CD4-positive, alpha-beta T cell (primary cell): ENCODE data around the gene BICC1. TPM values are rescaled to one million over a fixed set of nuclear protein-coding genes. Genes with fewer than 3 reads are reported as not detected.

ENCODE experiments used
- ATAC-seq: fragments of 200-7000 bp; cut with Tn5 transposase; one replicate; pipeline ENCODE4 v1.10.0; 2022; ENCODE audit warnings: mild to moderate bottlenecking; ENCODE audit not compliant: poor library complexity
- CTCF ChIA-PET: fragments of 350-600 bp; sonication (Branson Sonifier 250); formaldehyde crosslinking; loops from one replicate; lab custom pipeline; 2021; ENCODE audit warnings: antibody characterized with exemption, inconsistent platforms; lab: Charles Lee
- POLR2A ChIA-PET: fragments of 350-600 bp; sonication (Branson Sonifier 250); formaldehyde crosslinking; loops from one replicate; lab custom pipeline; 2021; ENCODE audit warnings: antibody characterized with exemption, inconsistent platforms; lab: Charles Lee
- DNase-seq, 14 experiments: peaks; one replicate each; pipeline ENCODE4 v3.0.0-alpha.2; 2013 to 2020; ENCODE audit warnings: mixed read lengths in 2 of 14
- H3K27ac ChIP-seq, 2 donors: one replicate each; pipeline versions ENCODE4 v1.5.1 to v1.7.0; 2013; ENCODE audit warnings: low read length in 2 of 2, low read depth in 1 of 2, mild to moderate bottlenecking in 1 of 2
- H3K27me3 ChIP-seq, 2 experiments: 1 replicate in 1 of 2; 2 replicates in 1 of 2; pipeline versions ENCODE4 v1.6.1 to v1.7.0; 2013; ENCODE audit warnings: low read length in 2 of 2, control low read depth in 1 of 2, mild to moderate bottlenecking in 1 of 2, moderate library complexity in 1 of 2; ENCODE audit not compliant: insufficient read depth in 2 of 2, control insufficient read depth in 1 of 2
- H3K36me3 ChIP-seq: one replicate; pipeline ENCODE4 v1.6.1; 2013; ENCODE audit warnings: low read length, control low read depth; ENCODE audit not compliant: insufficient read depth
- H3K4me1 ChIP-seq: one replicate; pipeline ENCODE4 v1.6.1; 2013; ENCODE audit warnings: low read length, control low read depth; ENCODE audit not compliant: insufficient read depth
- H3K4me3 ChIP-seq: one replicate; pipeline ENCODE4 v1.5.1; 2013; ENCODE audit warnings: mild to moderate bottlenecking, low read length, moderate library complexity
- H3K9me3 ChIP-seq, 2 experiments: 1 replicate in 1 of 2; 2 replicates in 1 of 2; pipeline versions ENCODE4 v1.6.1 to v1.7.0; 2013; ENCODE audit warnings: low read length in 2 of 2, mild to moderate bottlenecking in 2 of 2, control low read depth in 1 of 2, moderate library complexity in 1 of 2; ENCODE audit not compliant: control insufficient read depth in 1 of 2, insufficient read depth in 1 of 2
- H3K27ac Mint-ChIP-seq: one replicate; pipeline ENCODE4 v1.8.0; 2020; ENCODE audit warnings: mixed read lengths
- H3K27me3 Mint-ChIP-seq: one replicate; pipeline ENCODE4 v1.8.0; 2021; ENCODE audit warnings: mixed read lengths
- H3K36me3 Mint-ChIP-seq: one replicate; pipeline ENCODE4 v1.8.0; 2021; ENCODE audit warnings: low read depth, mixed read lengths
- H3K4me1 Mint-ChIP-seq: one replicate; pipeline ENCODE4 v1.8.0; 2021; ENCODE audit warnings: low read depth, mixed read lengths
- H3K4me3 Mint-ChIP-seq: one replicate; pipeline ENCODE4 v1.8.0; 2020; ENCODE audit warnings: mild to moderate bottlenecking, mixed read lengths
- H3K9me3 Mint-ChIP-seq: one replicate; pipeline ENCODE4 v1.8.0; 2020; ENCODE audit warnings: mixed read lengths
- intact Hi-C, 2 experiments: fragments of 100-400 bp; cut with DNase I in 1 of 2; cut with micrococcal nuclease in 1 of 2; formaldehyde crosslinking; loops; one replicate each; pipeline versions ENCODE4 v1.15.1 to v1.9.0; 2023 to 2025; cut with DNase I, micrococcal nuclease
- total RNA-seq, 174 experiments: library from RNA in 2 of 174; stranded (reverse) in 2 of 174; gene quantifications; one replicate each; pipeline ENCODE4 v1.2.3 and lab custom pipeline; 2021 to 2026
- TF ChIP-seq, protein P1 (sequence below): fragments of 200-600 bp; IDR thresholded peaks from one replicate; pipeline ENCODE4 v1.8.0; 2022; ENCODE audit warnings: antibody characterized with exemption, mild to moderate bottlenecking

BICC1 gene
- total RNA-seq, 2 experiments from 2014 or later = not detected

DNA sequence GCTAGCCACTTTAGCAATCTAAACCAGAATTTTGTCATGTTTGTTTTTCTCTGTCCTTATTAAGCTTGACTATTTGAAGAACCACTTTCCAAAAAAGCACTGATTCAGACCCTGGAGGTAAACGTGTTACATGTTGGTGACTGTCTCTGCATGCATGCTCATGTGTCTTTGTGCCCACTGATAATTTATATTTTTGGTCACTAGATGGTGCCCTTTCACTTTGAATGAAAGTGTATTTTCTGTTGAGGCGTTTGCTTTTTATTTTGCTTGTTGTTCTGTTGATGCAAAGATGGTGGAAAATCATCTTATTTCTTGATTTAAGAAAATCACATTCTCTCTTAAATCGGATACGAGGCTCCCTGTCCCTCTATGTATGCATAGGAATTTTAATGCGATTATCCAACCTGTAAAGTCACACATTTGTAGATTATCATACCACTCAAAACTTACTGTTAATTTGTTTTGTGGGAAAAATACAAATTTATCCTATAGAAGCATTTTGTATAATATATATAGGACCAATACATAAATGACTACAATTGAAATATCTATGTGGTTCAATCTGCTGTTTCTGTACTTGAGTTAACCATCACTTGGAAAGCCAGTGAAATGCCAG is 269.3 kb downstream of the BICC1 start:
- DNase-seq = peak in 3 of 14 experiments; percentile 18 to 29 (median 19)
- H3K4me1 Mint-ChIP-seq = no peaks in the 10 kb centered on the region
- no peak overlapping the region for H3K4me3 Mint-ChIP-seq
- no peak overlapping the region for H3K4me3 ChIP-seq
- CTCF ChIA-PET = no interaction called here
- TF ChIP-seq, protein P1, sequence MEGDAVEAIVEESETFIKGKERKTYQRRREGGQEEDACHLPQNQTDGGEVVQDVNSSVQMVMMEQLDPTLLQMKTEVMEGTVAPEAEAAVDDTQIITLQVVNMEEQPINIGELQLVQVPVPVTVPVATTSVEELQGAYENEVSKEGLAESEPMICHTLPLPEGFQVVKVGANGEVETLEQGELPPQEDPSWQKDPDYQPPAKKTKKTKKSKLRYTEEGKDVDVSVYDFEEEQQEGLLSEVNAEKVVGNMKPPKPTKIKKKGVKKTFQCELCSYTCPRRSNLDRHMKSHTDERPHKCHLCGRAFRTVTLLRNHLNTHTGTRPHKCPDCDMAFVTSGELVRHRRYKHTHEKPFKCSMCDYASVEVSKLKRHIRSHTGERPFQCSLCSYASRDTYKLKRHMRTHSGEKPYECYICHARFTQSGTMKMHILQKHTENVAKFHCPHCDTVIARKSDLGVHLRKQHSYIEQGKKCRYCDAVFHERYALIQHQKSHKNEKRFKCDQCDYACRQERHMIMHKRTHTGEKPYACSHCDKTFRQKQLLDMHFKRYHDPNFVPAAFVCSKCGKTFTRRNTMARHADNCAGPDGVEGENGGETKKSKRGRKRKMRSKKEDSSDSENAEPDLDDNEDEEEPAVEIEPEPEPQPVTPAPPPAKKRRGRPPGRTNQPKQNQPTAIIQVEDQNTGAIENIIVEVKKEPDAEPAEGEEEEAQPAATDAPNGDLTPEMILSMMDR = peak; percentile 36
- intact Hi-C loops = loop anchor here in 1 of 2 experiments (10.0 kb wide), 1 partner anchor 843 kb away; no protein-coding TSS in a partner anchor
- H3K27ac Mint-ChIP-seq = no peak overlapping the region
- no peaks in the 10 kb centered on the region for H3K27me3 ChIP-seq
- H3K9me3 Mint-ChIP-seq = no peaks in the 10 kb centered on the region
- peaks cover 4% of the 10 kb centered on the region for H3K27me3 Mint-ChIP-seq
- H3K9me3 ChIP-seq = no peaks in the 10 kb centered on the region
- H3K4me1 ChIP-seq = no peaks in the 10 kb centered on the region
- no peaks in the 10 kb centered on the region for H3K36me3 Mint-ChIP-seq
- POLR2A ChIA-PET = no interaction called here
- H3K27ac ChIP-seq = no peak overlapping the region
- H3K36me3 ChIP-seq = no peaks in the 10 kb centered on the region
- ATAC-seq = no peak

DNA sequence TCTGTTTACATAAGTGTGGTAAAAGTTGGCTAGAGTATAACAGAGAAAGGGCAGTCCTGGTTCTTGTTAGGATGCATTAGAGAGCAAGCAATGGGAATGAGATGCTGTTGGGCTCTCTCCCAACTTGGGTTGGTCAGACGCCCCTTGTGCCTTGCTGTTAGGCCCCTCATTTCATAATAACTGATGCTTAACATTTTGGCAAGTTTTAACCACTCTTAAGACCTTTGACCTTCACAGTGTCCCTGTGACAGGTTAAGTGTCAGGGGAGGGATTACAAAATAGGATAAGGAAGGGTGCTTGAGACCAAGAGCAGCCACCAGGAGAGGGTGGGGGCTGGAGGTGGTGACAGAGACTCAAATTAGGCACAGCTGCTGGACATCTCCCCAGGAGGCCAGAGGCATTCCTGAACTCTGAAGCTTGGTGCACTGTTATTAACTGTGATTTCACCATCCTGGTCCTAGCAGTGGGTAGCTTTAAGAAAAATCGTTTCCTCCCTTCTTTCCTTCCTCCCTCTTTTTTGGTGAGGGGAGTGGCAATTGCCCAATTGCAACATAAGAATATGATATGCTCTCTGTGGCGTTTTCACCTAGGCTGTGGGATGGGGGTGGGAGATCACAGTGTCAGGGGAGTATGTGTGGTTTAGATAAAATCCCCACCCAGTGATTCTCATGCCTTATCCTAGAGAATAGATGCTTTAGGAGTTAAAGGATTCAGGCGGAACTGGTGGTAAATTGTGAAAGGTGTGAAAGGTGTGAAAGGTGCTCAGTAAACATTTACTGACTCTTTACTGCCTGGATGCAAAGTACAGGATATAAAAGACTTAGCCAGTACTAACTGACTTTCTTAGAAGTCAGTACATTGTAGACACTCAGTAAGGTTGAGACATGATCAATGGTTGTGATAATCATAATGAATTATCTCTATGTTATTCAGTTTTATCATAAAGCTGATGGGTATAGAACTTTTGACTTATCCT is 270.5 kb downstream of the BICC1 start:
- ATAC-seq (no peak), DNase-seq (no peak)
- ChIA-PET POLR2A (no interaction called here), CTCF (no interaction called here)
- H3K36me3 ChIP-seq = no peaks in the 10 kb centered on the region
- intact Hi-C loops = loop anchor here in 1 of 2 experiments (10.0 kb wide), 1 partner anchor 842 kb away; no protein-coding TSS in a partner anchor
- Mint-ChIP-seq H3K36me3 (no peaks in the 10 kb centered on the region), H3K4me1 (no peaks in the 10 kb centered on the region), H3K9me3 (no peaks in the 10 kb centered on the region), H3K27ac (no peak overlapping the region), H3K27me3 (peaks cover 4% of the 10 kb centered on the region), H3K4me3 (no peak overlapping the region)
- H3K27me3 ChIP-seq = no peaks in the 10 kb centered on the region
- no peaks in the 10 kb centered on the region for H3K9me3 ChIP-seq
- no peak overlapping the region for H3K4me3 ChIP-seq
- H3K4me1 ChIP-seq = no peaks in the 10 kb centered on the region
- H3K27ac ChIP-seq = no peak overlapping the region
- TF ChIP-seq, protein P1 = no peak

DNA sequence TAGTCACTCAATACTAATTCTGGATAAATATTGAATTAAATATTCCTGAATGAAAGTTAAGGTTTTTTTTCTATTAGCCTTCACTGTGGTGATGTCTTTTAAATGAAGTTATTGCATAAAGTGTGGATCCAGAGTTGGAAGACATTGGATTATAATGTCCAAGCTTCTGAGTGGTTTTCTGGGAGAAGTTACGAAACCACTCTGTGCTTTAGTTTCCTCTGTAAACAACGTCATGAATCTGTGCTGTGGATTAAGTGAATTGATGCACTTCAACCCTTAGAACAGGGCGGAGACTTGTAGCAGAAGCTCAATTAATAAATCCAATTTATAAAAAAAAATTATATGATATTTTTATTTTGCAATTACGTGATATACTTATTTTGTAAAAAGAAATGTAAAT is 271.7 kb downstream of the BICC1 start:
- TF ChIP-seq, protein P1 = no peak
- intact Hi-C loops = loop anchor here in 1 of 2 experiments (10.0 kb wide), 1 partner anchor 840 kb away; no protein-coding TSS in a partner anchor
- no peak overlapping the region for H3K4me3 Mint-ChIP-seq
- CTCF ChIA-PET = no interaction called here
- H3K9me3 ChIP-seq = no peaks in the 10 kb centered on the region
- no peak overlapping the region for H3K4me3 ChIP-seq
- H3K9me3 Mint-ChIP-seq = no peaks in the 10 kb centered on the region
- no peaks in the 10 kb centered on the region for H3K4me1 Mint-ChIP-seq
- H3K27ac ChIP-seq = no peak overlapping the region
- POLR2A ChIA-PET = no interaction called here
- H3K27me3 ChIP-seq = no peaks in the 10 kb centered on the region
- no peak for ATAC-seq
- no peaks in the 10 kb centered on the region for H3K36me3 Mint-ChIP-seq
- no peak overlapping the region for H3K27ac Mint-ChIP-seq
- DNase-seq = no peak
- no peaks in the 10 kb centered on the region for H3K36me3 ChIP-seq
- H3K4me1 ChIP-seq = no peaks in the 10 kb centered on the region
- H3K27me3 Mint-ChIP-seq = no peaks in the 10 kb centered on the region
